GM21576 (cell line): ENCODE results near the gene CSNK2A1.
A peak's percentile ranks its signal among the peaks of the same experiment; 100 is the strongest.
"Not testable (repeated sequence)": the region's sequence is repeated elsewhere in the genome, so short reads cannot be mapped to it uniquely, and the experiment has no call there.

Experiments used
- ATAC-seq: cut with Tn5 transposase; IDR thresholded peaks from one replicate; pipeline ENCODE4 v1.9.1; 2021; ENCODE audit warnings: mild to moderate bottlenecking, moderate library complexity; ENCODE audit not compliant: unreplicated experiment

The CSNK2A1 gene

DNA sequence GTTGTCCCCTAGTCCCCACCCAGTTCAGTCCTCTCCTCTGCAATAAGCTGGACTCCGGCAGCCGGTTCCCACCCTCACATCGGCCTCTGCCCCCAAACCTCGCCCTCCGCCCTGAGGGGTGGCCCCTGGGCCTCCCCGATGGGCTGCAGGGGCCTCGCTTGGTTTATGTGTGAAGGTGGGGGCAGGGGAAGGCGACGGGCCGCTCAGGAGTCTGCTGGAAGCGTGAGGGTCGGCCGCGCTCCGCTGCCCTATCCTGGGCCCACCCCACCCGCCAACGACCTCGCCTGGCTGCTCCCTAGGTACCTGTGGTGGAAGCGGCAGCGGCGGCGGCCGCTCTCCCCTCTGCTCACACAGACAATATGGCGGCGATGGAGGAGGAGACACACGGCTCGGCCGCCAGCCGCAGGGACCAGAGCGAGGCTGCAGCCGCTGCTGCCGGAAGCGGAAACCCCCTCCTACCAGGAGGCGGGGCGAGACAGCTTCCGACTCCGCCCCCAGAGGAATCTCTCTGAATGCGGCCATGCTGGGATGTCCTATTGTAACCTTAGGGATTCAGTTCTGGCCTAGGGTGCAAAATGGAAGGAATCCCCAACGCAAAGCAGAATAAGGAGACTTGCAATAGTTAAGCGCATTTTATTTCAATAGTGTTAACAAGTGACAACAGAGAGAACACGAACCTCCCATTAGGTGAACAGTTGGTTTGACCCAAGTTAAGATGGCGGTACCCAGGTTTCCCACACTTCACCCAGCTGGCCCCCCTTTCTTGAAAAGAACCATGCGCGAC is at the start of gene CSNK2A1:
CSNK2A1 (minus strand) TSS at position 422 of the 784 bp plus-strand sequence. CDS start 35,239 bp downstream, outside the sequence.
- ATAC-seq, result peak; percentile 94

DNA sequence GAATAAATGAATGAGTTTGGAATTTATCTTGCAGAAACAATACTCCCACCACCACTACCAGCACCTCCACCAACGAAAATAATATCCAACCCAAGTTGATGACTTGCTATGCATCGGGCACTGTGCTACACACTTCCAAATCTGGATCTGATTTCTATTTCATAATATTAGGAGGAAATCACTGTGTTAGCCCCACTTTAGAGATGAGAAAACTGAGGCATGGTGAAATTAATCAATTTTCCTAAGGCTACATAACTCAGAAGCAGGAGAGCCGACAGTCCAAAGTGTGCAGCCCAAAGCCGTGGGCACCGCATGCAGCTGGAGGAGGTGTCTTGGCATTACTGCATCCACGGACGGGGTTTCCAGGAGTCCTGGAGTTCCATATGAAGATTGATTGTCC is 48.9 kb upstream of the CSNK2A1 start:
- no peak for ATAC-seq

DNA sequence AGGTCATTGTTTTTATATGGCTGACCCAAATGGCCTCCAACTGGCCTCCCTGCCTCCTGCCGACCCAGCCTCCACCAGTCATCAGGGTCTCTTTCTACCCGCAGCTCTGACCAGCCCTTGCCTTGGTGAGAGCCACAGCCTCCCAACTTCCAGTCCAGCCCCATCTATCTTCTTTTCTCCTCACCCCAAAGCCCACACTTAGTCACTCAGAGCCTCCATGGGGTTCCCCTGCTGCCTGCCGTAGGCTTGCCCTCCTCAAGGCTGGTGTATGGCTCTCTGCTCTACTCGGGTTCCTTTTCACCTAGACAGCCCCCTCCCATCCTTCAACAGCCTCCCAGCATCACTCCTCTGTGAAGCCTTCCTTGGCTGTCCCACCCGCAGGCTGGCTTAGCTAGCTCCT is 48.4 kb upstream of the CSNK2A1 start:
- no peak for ATAC-seq

DNA sequence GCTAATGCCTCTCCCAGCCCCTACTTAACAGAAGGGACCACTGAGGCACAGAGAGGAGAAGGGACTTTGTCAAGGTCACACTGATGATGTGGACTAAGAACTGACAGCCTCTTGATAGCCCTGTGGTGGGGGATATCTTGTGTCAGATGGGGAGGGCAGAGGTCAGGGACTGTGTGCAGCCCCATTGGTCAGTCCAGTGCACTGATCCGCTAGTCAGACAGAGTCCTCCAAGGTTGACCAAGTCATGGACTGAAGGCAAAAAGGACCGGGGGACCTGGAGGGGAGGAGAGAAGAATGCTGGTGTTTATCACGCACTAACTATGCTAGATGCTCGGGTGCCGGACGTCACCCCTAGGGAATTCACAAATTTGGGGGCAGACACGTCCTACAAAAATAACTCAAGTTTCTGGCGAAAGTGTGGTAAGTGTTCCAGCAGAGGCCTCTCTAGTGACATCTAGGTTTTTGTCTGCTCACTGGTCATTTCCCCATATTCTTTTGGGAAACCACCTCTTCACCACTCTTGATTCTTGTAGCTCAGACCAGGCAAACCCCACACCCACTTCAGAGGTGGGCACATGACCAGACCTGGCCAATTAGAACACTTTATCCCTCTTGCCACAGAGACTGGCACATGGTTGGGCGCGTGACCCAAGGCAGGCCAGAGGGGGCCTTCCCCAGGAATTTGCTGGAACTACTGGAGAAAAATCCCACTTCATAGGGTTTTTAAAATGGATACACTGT is 45.5 kb upstream of the CSNK2A1 start:
- peak; percentile 86 for ATAC-seq

DNA sequence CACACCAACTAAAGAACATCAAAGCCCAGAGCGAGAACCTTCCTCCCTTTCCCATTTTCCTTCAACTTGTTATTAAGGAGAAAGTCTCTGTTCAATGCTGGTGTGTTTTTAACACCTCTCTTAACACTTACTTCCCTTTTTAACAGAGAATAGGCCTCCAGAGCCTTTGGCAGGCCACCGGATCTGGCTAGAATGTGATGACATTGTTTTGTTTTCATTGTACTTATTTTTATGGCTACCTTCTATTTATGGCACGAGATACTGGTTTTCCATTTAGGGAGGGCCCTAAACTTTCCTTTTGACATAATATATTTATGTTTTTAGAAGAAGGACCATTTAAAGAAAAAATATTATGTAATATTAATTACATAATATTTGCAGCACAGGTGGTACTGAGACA is 44.9 kb upstream of the CSNK2A1 start:
- no peak for ATAC-seq

DNA sequence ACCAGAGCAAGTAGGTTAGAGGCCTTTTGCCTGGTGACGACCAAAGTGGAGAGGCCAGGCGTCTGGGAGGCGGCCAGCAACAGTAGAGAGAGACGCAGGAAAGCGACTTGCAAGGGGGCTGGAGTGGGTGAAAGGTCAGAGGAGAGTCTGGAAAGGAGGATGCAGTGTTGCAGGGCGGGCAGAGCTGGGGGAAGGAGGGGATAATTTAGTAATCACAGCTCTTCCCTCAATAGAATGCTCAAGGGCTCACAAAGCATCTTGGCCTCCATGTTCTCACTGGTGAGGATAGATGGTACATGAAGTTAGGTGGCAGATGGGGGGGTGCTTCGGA is 41.3 kb upstream of the CSNK2A1 start:
- no peak for ATAC-seq

DNA sequence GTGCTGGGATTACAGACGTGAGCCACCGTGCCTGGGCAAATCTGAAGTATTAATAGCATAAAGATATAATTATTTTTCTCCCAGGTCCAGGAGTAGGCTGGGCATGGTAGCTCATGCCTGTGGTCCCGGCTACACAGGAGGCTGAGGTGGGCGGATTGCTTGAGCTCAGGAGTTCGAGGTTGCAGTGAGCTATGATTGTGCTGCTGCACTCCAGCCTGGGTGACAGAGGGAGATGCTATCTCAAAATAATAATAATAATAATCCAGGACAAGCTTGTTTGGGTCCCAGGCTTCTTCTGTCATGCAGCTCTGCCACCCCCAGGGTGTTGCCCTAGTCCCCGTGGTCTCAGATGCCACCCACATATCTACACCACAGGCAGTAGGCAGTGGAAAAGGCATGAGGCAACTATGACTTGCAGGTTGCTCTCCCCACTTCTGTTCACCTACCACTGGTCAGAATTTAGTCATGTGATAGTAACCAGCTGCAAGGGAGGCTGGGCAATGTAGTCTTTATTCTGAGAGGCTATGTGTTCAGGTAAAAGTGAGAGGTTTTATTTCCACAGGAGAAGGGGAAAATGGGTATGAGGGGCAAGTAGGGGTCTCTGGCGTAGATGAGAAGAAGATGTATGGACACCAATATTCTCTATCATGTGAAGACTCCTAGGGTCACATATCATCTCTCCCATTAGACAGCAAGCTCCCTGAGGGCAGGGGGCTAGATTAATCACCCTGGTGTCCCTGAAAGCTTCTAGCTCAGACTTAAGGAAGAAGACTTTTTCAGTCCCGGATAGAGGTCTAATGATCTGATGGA is 40.8 kb upstream of the CSNK2A1 start:
- no peak for ATAC-seq

DNA sequence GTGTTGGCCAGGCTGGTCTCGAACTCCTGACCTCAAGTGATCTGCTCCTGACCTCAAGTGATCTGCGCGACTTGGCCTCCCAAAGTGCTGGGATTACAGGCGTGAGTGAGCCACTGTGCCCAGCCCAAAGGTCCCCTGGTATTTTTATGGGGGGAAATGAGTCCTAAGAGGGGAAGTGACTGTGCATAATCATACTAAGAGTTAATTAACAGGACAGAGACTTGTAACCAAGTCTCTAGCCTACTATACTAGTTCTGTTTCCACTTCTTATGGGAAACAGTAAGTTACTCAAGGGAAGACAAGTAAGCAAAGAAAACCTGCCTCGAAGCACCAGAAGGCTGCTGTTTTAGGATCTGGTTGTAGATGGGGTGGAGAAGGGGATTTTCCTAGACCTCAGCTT is 38.6 kb upstream of the CSNK2A1 start:
- ATAC-seq, result no peak

DNA sequence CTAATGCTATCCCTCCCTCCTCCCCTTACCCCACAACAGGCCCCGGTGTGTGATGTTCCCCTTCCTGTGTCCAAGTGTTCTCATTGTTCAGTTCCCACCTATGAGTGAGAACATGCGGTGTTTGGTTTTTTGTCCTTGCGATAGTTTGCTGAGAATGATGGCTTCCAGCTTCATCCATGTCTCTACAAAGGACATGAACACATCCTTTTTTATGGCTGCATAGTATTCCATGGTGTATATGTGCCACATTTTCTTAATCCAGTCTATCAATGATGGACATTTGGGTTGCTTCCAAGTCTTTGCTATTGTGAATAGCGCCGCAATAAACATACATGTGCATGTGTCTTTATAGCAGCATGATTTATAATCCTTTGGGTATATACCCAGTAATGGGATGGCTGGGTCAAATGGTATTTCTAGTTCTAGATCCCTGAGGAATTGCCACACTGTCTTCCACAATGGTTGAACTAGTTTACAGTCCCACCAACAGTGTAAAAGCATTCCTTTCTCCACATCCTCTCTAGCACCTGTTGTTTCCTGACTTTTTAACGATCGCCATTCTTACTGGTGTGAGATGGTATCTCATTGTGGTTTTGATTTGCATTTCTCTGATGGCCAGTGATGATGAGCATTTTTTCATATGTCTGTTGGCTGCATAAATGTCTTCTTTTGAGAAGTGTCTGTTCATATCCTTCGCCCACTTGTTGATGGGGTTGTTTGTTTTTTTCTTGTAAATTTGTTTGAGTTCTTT is 35.5 kb upstream of the CSNK2A1 start:
- not testable (repeated sequence) for ATAC-seq

DNA sequence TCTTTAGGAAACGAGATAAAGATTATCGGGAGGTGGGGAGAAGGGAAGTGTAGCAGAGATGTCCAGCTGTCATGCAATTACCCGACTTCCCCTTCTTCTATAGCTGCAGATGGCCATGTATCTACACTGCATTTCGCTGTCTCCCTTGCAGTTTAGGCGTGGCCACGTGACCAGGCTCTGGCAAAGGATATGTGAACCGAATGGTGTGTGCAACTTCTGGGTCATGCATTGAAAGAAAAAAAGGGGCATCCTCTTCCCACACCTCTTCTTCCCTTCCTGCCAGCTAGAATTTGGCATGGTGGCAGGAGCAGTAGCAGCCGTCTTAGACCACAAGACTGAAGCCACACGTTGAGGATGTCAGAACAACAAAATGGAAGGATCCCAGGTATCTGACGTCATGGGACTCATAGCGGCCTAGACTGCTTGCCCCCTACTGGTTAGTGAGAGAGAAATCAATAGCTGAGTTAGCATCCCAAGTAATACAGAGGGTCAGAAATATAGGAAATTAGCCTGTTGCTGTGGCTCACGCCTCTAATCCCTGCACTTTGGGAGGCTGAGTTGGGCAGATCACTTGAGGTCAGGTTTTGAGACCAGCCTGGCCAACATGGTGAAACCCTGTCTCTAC is 33.7 kb upstream of the CSNK2A1 start:
- no peak for ATAC-seq

DNA sequence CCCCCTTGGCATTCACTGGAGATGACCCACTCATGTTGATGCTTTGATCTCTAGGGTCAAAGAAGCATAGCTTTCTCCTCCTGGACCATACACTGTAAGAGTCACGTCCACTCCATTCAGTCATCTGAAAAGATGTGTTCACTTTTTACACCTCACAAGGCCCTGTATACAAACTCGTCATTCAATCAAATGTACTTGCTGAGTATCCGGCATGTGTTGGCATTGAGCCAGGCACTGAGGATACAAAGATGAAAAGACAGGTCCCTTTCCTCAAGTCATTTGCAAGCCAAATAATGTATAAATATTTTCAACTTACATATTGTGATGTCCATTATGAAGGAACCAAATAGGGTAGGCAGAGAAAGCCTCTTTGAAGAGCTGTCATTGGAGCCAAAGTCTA is 32.6 kb upstream of the CSNK2A1 start:
- ATAC-seq, result no peak

DNA sequence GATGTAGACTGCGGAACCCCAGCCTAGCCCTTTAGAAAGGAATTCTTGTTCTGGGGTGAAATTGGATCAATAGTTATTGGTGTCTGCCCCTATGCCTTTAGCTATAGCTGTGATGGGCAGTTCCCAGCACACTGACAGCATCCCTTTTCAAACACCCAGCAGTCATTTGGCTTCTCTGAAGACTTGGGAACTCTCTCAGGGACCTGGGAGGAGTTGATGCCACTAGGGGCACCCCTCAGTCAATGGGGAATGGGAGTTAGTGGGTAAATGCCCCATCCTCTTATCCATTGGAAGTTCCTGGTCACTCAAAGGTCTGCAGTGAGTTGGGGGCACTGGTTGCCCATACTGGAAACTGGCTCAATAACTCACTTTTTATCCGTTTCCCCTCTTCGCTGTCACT is 31.6 kb upstream of the CSNK2A1 start:
- no peak for ATAC-seq

DNA sequence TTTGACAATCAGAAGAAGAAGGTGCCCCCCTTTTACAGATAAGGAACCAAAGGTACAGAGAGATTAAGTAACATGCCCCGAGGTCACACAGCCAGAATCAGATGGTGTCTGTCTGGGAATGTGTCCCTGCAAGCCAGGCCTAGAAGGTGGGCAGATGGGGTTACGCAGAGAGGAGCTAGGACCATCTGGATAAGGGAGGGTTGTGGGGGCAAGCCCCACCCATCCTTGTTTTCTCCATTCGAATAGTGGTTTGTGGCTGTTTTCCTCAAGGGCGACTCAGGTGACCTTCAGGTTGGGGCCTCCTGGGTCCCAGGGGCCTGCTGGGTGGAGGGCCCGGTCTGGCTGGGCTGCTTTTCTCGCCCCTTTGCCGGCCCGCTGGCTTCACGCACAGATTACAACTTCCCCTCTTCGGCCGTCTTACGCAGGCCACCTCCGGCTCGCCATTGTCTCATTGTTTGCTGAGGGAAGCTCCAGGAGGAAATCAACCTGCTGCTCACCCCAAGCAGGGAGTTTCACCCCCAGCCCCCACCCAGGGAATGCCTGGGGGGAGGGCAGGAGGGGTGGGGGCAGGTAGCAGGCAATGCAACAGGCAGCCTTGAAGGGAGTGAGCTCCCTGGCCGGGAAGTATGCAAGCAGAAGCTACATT is 30.8 kb upstream of the CSNK2A1 start:
- no peak for ATAC-seq

DNA sequence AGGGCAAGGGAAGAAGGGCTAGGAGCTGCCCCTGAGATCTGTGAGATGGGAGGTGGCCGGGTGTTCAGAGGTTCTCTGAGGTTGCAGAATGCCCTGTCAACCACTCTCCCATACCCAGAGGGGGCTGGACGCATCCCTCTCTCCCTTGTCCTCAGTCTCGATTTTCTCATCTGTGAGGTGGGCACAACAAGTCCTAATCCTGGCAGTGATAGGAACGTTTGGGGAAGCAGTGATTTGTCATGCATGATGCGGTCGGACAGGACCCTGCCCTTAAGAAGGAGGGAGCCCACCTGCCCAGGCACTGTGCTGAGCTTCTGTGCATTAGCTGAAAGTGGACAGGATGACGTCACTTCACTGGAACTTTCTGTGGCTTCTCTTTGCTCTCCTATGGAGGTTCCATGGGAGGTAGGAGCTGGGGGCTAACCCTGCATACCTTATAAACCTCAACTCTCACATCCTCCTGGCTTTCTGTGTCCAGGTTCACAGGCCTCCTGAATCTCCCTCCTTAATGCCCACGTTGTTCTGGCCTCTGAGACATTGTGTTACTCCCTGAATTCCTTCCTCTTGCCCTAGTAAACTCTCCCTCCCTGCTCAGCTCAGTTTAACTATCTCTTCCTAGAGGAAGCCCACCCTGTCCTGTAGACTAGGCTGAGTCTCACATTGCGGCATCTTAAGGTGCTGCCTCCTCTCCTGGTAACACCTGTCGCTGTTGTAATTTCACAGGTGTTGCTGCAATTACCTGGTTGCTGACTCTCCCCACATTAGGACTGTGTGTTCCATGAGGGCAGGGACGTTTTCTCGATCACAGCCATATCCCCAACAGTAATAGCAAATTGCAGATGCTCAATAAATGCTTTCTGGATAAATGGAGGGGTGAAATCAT is 30.1 kb upstream of the CSNK2A1 start:
- ATAC-seq, result no peak

DNA sequence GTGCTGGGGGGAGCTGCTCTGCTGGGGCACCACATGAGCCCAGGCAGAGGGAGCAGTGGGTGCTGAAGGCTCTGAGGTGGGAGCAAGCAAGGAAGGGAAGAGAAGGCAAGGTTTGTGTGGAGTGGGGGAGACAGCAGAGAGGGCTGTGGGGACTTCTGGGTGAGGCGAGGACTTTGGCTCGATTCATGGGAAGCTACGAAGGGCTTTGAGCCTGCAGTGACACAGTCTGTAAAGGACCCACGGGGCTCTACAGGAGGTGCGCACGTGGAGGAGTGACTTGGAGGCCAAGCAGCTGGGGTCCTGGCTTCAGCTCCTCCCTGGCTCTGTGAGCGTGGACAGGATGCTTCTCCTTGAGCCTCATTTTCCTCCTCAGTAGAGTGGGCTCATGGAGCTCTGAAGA is 29.1 kb upstream of the CSNK2A1 start:
- ATAC-seq, result no peak

DNA sequence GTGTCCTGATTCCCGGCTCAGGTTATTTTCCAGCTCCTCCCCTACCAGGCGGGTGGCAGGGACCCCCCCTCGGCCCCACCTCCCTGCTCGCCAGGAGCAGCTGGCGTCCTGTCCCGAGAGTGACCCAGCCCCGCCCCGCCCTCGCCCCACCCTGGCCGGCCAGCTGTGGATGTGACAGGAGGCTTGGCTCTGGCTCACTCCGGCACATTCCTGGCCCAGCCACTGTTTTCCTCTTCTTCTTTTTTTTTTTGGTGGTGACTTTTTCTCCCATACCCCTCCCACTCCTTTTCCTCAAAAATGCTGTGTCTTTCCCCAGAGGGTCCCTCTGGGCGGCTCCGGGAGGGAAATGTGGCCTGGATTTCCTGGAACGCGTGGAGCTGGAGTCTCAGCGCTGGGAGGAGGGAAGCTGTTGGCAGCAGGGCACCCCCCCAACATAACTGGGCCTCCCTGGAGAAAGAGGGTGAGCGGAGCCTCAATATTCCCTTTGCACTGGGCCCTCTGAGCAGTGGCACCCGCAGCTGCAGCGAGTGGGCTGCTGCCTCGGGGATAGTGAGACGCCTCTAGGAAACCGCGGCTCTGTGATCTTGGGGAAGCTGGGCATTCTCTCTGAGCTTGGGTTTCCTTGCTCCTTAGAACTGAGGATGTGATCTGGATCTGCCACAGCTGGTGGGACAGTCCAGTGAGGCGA is 28.3 kb upstream of the CSNK2A1 start:
- no peak for ATAC-seq

DNA sequence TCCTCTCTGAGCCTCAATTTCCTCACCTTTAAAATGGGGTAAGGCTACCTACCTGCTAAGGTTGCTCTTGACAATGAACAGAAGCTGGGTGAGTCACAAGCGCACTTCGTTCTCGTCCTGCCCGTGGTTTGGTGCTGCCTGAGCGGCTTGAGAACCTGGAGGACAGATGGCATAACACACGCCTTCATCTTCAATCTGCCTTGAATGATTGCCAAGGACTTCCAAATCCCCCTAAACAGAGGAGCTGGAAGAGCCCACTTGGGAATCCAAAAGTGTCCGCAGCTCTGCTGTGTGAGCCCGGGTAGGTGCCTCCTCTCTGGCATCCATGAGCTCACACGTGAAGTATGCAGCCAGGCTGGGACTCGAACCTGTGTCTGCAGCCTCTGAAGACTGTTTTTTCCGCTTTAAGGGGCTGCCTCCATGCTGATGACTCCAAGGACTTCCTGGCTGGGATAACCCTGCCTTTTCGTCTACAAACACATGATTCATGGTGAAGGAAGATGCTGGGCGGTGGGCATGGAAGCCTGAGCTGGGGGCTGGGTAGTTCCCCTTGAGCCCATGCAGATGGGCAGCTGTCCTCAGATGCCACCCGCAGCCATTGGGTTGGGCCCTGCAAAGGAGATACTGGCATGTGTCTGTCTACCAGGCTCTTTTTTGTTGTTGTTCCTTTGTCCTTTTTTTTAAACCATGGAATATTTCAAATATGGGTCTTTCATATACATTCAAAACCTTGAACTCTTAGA is 25.3 kb upstream of the CSNK2A1 start:
- ATAC-seq, result no peak
